ENCODE data around the gene ABCD3. TPM values are rescaled to one million over a fixed set of nuclear protein-coding genes. Genes with fewer than 3 reads are reported as not detected.

The ABCD3 gene
- total and polyA plus RNA-seq, 2 of the 4 experiments (the other 2 are of a cell fraction) = 13.6 to 32.6 TPM

- Histone ChIP-seq H3K56ac (ENCODE audit: extremely low read depth, insufficient read depth, low read length) (peak overlapping the region; percentile 53; the same call in 1 of the 2 replicates), H2AK9ac (replicated peaks; ENCODE audit: low read depth, low read length, poor library complexity) (no peak overlapping the region), H3K4me2 (ENCODE audit: low read depth, low read length) (peak overlapping the region; percentile 79), H2AFZ (replicated peaks; ENCODE audit: low read length, poor library complexity) (no peak overlapping the region), H3K18ac (ENCODE audit: low read depth, low read length) (peak overlapping the region; percentile 10), H3K36me3 (ENCODE audit: control insufficient read depth, insufficient read depth, low read length) (peaks cover 54% of the 10 kb centered on the region), H3K9ac (ENCODE audit: low read depth, low read length) (peak overlapping the region; percentile 97), H3K23ac (ENCODE audit: low read depth, low read length) (peak overlapping the region; percentile 93), H2AK5ac (ENCODE audit: low read depth, low read length) (peak overlapping the region; percentile 30; the same call in 1 of the 2 replicates), H3K4me1 (ENCODE audit: control insufficient read depth, insufficient read depth, low read length) (peaks cover 6% of the 10 kb centered on the region), H4K20me1 (ENCODE audit: insufficient read depth, low read length) (peaks cover 78% of the 10 kb centered on the region), H3K4me3 (ENCODE audit: insufficient read depth, low read depth, low read length) (peak overlapping the region; percentile 92), H4K91ac (ENCODE audit: insufficient read depth, low read depth, low read length) (peak overlapping the region; percentile 63), H3K79me1 (ENCODE audit: low read depth in 1 of 2, low read length in 2 of 2) (peaks cover 22 to 68% of the 10 kb centered on the region in 2 experiments), H3K14ac (replicated peaks; ENCODE audit: low read depth, low read length) (peak overlapping the region; percentile 88), H3K27ac (ENCODE audit: insufficient read depth, low read length) (peak overlapping the region; percentile 45), H3K4ac (ENCODE audit: low read depth, low read length) (peak overlapping the region; percentile 82), H2BK5ac (ENCODE audit: low read depth, low read length, poor library complexity, severe bottlenecking) (peak overlapping the region; percentile 80), H2BK15ac (ENCODE audit: low read depth, low read length) (peak overlapping the region; percentile 10; the same call in 1 of the 3 replicates), H2BK120ac (ENCODE audit: low read depth, low read length) (peak overlapping the region; percentile 57), H3K9me3 (ENCODE audit: control insufficient read depth, insufficient read depth, low read length) (no peaks in the 10 kb centered on the region), H2BK20ac (ENCODE audit: low read depth, low read length) (peak overlapping the region; percentile 29; the same call in 1 of the 2 replicates), H3K27me3 (ENCODE audit: control insufficient read depth, insufficient read depth, low read length) (no peaks in the 10 kb centered on the region), H3K9me1 (ENCODE audit: insufficient read depth, low read length) (peaks cover 11% of the 10 kb centered on the region; the same call in 1 of the 2 replicates), H4K8ac (ENCODE audit: low read depth in 2 of 2, low read length in 2 of 2) (peak overlapping the region; percentile 3 to 74; a peak in 2 of 4 replicates), H4K5ac (ENCODE audit: low read depth, low read length) (peak overlapping the region; percentile 3; the same call in 1 of the 2 replicates)
- no peak for DNase-seq
- CTCF ChIA-PET = interaction anchor here (0.6 kb wide), 1 partner anchor 503 kb away, joined by 4 read pairs; no protein-coding TSS in a partner anchor
- intact Hi-C loops (cut with micrococcal nuclease) (no loop called here), dilution Hi-C loops (cut with HindIII; ENCODE audit: low sequenced_read_pairs, unreplicated experiment) (loop anchor here (25.0 kb wide), 1 partner anchor 249 kb away; no protein-coding TSS in a partner anchor), in situ Hi-C loops (cut with MboI; ENCODE audit: low sequenced_read_pairs) (no loop called here)
- no peak for ATAC-seq (ENCODE audit: low read depth)
- no TSS peak for BruUV-seq (replicated peaks)
- WGBS, 2 experiments (ENCODE audit: extremely low coverage in 2 of 2, insufficient read length in 1 of 2) = 60% methylated on average over 1 of the region's 6 CpGs; no CpG with 5 or more reads in 1 of the 2 experiments
- POLR2A ChIA-PET (ENCODE audit: unreplicated experiment) = interaction anchor here (1.2 to 2.5 kb wide), 3 partner anchors 42 to 266 kb away, joined by 3 to 10 read pairs (median 4); no protein-coding TSS in a partner anchor
- TF ChIP-seq, protein P1, sequence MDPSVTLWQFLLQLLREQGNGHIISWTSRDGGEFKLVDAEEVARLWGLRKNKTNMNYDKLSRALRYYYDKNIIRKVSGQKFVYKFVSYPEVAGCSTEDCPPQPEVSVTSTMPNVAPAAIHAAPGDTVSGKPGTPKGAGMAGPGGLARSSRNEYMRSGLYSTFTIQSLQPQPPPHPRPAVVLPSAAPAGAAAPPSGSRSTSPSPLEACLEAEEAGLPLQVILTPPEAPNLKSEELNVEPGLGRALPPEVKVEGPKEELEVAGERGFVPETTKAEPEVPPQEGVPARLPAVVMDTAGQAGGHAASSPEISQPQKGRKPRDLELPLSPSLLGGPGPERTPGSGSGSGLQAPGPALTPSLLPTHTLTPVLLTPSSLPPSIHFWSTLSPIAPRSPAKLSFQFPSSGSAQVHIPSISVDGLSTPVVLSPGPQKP (IDR thresholded peaks at IDR 0.05; ENCODE audit: borderline replicate concordance, low read depth, low read length) = no peak
- TF ChIP-seq RAD21 (IDR thresholded peaks at IDR 0.05; ENCODE audit: low read length) (no peak), CEBPB (IDR thresholded peaks at IDR 0.05; ENCODE audit: low read depth, low read length) (no peak), SMC3 (IDR thresholded peaks at IDR 0.05; ENCODE audit: low read depth, low read length) (peak; percentile 27; the same call in 1 of the 2 replicates), CHD1 (IDR thresholded peaks at IDR 0.05; ENCODE audit: low read depth, low read length) (peak; percentile 68; the same call in 1 of the 2 replicates), RCOR1 (IDR thresholded peaks at IDR 0.05; ENCODE audit: insufficient replicate concordance, low read length) (no peak), MXI1 (IDR thresholded peaks at IDR 0.05; ENCODE audit: borderline replicate concordance, low read depth, low read length) (no peak), MAZ (IDR thresholded peaks at IDR 0.05; ENCODE audit: borderline replicate concordance, low read depth, low read length) (no peak), FOS (IDR thresholded peaks at IDR 0.05; ENCODE audit: low read depth, low read length) (no peak), BHLHE40 (IDR thresholded peaks at IDR 0.05; ENCODE audit: low read depth, low read length) (no peak), RFX5 (IDR thresholded peaks at IDR 0.05; ENCODE audit: low read depth, low read length) (no peak), CTCF (conservative IDR thresholded peaks at IDR 0.05; ENCODE audit: low read depth, low read length) (0 out of 2 replicates have a peak, but pooled peaks have one; percentile 18)
- TF ChIP-seq, protein P2, sequence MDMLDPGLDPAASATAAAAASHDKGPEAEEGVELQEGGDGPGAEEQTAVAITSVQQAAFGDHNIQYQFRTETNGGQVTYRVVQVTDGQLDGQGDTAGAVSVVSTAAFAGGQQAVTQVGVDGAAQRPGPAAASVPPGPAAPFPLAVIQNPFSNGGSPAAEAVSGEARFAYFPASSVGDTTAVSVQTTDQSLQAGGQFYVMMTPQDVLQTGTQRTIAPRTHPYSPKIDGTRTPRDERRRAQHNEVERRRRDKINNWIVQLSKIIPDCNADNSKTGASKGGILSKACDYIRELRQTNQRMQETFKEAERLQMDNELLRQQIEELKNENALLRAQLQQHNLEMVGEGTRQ (IDR thresholded peaks at IDR 0.05; ENCODE audit: low read depth, low read length) = no peak
Observed at GRCh38 chr1:94538243-94538827, 120.1 kb downstream of the ABCD3 start.
